AML-193 (cell line): ENCODE results near the gene MT1X.
A peak's percentile ranks its signal among the peaks of the same experiment; 100 is the strongest.
"Not testable (repeated sequence)": the region's sequence is repeated elsewhere in the genome, so short reads cannot be mapped to it uniquely, and the experiment has no call there.

ENCODE experiments used
- DNase-seq, 2 experiments: peaks; one replicate each; lab custom pipeline; 2025; lab: John Stamatoyannopoulos, UW

The MT1X gene

DNA sequence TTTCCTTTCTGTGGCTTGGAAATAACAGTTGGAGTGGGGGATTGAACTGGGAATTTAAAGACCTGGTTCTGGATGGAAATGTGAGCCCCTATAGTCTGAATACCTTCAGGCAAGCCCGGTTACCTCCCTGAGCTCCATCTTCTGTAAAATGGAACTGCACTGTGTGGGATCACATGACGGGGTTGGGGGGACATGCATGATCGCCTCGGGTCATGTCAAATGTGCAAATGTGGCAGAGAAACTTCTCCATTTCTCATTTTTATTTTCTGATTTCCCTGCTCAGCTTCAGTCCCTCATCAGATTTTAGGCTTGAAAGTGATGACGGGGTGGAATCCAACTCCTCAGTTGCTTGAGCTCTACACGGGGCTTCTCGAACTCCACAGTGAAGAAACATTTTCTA, 29.1 kb upstream of the MT1X start:
- DNase-seq, result no peak

GRCh38 chr16:56657555-56658326, 24.5 kb upstream of the MT1X start, which contains the start of gene MT1F:
MT1F (plus strand) TSS chr16:56657959; CDS start chr16:56658059, 100 bp downstream.
- DNase-seq, result peak; percentile 70

- no peak for DNase-seq
Measured at GRCh38 chr16:56658327-56658875, 23.9 kb upstream of the MT1X start.

DNA sequence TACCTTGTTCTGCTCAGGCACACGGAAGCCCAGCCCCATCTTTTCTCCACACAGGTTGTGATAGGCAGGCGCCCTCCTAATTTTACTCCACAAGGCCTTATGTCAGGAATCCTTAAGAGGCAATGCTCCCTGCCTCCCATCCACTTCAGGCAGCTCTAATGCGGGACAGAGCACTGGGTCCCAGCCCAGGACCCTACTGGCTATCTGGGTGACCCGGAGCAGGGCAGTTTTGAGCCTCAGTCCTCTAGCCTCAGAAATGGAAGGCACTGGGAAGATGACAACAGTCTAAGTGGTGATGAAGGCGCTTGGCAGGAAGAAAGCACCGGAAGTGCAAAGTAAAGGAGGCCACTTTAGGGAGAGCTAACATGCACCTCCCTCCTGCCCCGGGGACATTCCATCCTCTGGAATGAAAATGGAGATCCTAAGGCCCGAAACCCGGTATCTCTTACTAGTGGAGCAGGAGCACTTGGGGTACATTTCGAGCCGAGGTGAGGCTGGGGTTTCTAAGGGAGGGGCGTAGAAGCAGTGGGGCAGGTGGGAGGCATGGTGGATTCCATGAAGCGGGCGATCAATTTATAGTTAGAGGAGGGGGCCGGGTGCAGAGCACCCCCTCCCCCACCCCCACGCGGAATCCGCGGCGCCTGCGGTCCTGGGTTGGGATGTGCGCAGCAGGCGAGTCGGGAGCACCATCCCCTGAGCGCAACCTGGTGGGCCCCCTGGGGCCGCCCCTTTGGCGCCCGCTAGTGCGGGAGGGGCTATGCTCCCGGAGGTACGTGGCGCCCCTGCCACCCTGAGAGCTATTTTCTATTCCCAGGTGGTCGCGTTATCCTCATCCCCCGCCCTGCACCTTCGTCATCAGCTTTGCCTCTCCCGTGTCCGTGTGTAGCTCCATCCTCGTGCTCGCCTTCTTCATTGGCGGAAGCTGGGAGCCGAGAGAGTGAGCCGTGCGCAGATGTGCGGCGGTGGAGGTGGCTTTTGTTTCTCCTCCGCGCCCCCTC, 19.6 kb upstream of the MT1X start:
- no peak for DNase-seq

- no peak for DNase-seq
Measured at GRCh38 chr16:56664506-56664905, 17.8 kb upstream of the MT1X start.

GRCh38 chr16:56665286-56666261, 16.7 kb upstream of the MT1X start:
- DNase-seq, result not testable (repeated sequence)

DNA sequence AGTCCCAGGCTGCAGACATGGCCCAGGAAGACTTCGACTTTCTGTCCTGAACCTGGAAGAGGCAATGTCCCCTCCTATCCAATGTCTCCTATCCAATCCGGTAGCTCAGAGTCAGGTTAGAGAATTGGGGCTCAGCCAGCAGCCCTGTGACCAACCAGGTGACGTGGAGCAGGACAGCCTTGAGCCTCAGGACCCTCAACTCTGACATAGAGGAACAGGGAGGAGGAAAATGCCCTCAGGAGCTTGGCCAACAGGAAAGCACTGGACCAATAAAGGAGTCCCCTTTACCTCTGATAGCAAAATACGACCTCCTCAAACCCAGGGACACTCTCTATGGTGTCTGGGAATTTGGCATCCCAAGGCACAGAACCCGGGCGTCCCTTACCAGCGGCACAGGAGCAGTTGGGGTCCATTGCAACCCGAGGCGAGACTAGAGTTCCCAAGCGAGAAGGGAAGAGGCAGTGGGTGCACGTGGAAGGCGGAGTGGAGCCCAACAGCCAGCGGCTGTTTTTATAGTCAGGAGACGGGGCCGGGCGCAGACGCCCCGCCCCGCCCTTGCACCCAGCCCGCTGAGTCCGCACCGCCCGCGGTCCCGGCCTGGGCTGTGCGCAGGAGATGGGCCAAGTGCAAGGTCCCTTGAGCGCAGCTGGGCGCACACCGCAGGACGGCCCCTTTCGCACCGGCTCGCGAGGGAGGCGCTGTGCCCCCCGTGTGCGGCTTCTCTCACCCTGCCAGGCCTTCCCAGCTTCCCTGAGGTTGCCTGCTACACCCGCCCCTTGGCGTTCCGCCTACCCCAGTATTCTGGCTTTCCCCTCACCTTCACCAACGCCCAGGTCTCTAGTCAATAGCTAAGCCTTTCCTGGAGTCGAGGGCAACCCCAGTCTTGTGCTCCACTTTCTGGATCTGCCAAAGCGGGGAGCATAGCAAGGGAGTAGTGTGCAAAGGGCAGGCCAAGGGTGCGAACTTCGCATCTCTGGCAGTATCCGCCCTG, 14.4 kb upstream of the MT1X start, which contains the start of gene MT1G:
MT1G (minus strand) TSS at position 485 of the 991 bp plus-strand sequence; CDS start at position 413, 72 bp downstream.
- no peak for DNase-seq

DNA sequence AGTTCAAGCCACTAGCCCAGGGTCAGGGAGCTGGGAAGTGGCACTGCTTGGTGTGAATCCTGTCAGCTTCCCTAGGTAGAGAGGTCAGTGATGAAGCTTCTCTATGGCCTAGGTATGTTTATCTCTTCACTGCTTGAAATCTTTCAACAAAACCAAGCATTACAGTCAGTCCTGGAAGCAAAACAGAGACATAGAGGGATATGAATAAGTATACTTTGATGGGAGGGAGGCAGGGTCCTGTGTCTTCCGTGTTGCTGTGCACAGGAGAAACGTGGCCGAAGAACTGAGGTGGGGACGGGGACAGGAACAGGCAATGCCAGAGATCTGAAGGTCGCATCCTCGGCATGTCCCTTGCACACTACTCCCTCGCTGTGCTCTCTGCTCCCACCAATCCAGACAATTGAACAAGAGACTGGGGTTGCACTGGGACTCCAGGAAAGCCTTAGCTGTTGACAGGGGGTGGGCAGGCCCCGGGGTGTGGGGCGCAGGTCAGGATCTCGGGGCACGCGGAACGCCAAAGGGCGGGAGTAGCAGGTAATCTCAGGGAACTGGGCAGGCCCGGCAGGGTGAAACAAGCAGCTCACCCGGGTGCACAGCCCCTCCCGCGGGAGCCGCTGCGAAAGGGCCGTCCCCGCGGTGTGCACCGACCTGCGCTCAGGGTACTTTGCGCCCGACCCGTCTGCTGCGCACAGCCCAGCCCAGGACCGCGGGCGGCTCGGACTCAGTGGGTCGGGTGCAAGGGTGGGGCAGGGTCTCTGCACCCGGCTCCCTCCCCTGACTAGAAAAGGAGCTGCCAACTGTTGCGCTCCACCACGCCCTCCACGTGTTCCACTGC, 13.0 kb upstream of the MT1X start, which contains the start of gene MT1H:
MT1H (plus strand) TSS at position 810 of the 835 bp plus-strand sequence. CDS start 71 bp downstream, outside the sequence.
- DNase-seq, result no peak

- DNase-seq, result no peak
Measured at GRCh38 chr16:56669840-56670619, 12.2 kb upstream of the MT1X start.

DNA sequence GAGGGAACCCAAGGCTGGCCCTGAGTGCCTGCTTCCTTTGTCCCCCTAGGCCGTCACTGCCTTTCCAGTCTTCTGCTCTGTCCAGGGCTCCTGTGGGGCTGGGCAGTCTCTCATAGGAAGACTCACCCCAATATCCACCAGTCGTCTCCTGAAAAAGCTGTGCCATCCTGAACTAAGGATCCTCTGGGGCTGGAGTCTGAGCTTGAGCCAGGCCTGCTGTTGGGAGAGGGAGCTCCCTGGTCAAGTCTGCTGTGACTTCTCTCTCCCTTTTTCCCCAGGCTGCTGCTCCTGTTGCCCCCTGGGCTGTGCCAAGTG, 11.7 kb upstream of the MT1X start:
- no peak for DNase-seq

- not testable (repeated sequence) for DNase-seq
Measured at GRCh38 chr16:56671691-56672090, 10.6 kb upstream of the MT1X start.

- not testable (repeated sequence) for DNase-seq
Measured at GRCh38 chr16:56672171-56672570, 10.1 kb upstream of the MT1X start.

DNA sequence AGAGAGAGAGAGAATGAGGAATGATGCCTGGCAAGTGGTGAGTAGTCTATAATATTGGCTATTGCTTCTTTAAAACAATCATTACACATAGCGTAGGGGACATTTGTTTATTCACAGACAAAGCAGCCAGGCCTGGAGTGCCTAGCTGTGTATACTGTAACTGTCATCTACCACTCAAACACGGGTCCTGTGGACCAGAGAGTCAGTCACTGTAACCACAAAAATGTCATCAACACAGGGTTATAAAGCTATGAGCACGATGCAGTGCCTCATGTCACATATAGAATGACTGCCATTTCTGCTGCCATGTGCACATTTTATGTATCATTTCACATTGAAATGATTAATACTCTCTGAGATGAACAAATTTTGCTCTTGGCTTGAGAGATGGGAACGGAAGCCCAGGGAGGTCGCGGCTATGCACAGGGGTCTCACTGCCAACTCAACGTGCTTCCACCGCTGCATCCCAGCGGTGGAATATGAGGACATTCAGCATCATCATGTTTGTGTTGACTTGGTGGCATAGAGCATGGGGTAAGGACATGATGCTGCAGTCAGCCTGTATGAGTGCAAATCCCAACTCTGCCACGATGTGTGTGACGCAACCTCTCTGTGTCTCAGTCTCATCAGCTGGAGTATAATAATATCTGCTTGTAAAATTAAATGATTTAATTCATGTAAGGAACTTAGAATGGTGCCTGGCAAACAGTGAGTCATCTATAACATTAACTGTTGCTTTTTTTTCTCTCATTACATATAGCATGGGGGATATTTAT, 9.3 kb upstream of the MT1X start:
- no peak for DNase-seq

- DNase-seq, result peak; percentile 44 to 47
Measured at GRCh38 chr16:56673921-56674320, 8.3 kb upstream of the MT1X start.

DNA sequence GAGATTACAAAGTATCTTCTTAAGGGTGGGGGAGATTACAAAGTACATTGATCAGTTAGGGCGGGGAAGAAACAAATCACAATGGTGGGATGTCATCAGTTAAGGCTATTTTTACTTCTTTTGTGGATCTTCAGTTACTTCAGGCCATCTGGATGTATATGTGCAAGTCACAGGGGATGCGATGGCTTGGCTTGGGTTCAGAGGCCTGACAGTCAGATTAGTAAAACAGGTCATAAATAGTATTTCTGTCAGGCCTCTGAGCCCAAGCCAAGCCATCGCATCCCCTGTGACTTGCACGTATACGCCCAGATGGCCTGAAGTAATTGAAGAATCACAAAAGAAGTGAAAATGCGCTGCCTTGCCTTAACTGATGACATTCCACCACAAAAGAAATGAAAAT, 7.7 kb upstream of the MT1X start:
- not testable (repeated sequence) for DNase-seq

DNA sequence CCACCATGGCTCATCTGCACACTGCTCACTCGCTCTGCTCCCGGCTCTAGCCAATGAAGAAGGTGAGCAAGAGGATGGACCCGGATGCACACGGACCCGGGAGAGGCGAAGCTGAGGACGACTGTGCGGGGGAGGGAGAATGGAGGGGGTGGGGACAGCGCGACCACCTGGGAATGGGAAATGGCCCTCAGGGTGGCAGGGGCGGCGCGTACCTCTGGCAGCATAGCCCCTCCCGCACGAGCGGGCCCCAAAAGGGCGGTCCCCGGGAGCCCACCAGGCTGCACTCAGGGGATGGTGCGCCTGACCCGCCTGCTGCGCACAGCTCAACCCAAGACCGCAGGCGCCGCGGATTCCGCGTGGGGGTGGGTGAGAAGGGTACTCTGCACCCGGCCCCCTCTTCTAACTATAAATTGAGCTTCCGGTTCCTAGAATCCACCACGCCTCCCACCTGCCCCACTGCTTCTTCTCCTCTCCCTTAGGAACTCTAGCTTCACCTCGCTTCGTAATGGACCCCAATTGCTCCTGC, 6.5 kb upstream of the MT1X start:
- no peak for DNase-seq

DNA sequence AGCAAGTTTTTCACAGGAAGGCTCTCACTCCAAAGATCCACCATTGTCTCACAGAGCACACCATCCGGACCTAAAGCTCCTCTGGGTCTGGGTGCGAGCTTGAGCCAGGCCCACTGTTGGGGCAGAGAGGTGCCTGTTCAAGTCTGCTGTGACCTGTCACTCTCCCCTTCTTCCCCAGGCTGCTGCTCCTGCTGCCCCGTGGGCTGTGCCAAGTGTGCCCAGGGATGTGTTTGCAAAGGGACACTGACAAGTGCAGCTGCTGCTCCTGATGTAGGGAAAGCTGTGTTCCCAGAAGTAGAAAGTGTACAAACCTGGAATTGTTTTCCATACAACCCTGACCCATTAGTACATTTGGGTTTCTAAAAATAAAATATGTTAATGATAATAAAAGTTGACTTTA, 4.8 kb upstream of the MT1X start:
- DNase-seq, result no peak
